Hippocampal formation (tissue), 2 donors: ENCODE results near the gene KDM4C.
"Not testable (repeated sequence)": the region's sequence is repeated elsewhere in the genome, so short reads cannot be mapped to it uniquely, and the experiment has no call there.

Experiments
- DNase-seq, 2 donors: peaks; one replicate each; lab custom pipeline; 2025; lab: John Stamatoyannopoulos, UW

The KDM4C gene

DNA sequence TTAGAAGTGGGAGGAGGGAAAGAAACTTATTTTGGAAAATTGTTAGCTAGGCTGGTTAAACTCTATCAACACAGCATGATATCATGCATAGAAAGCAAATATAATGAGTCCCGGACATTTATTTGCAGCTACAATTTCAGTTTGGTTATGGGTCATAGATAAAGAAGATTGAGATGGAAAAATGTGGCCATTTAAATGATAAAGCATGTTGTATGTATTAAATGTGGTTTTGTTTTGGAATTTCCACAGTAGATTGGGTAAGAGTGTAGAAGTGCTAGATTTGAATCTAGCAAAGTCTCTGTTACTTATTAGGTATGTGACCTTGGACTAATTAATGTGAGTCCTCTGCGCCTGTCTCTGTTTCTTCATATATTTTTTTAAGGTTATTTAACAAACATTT is 217.4 kb downstream of the KDM4C start:
- DNase-seq: no peak

DNA sequence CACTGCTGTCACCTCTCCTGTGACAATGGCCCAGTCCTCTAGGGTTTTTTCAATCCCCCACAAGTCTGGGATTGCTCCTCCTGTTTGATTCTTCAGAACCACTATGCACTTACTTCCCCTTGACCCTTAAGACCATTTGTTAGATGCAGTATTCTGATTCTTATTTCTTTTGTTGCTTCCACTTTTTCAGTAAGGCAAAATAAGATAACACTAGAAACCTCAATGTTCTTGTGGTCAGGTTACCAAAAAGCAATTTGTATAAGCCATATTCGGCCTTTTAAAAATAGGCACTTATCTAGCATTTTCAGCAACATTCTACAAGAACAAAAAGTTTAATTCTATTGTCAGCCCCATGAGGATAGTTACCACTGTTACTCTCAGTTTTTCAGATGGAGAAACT is 220.0 kb downstream of the KDM4C start:
- DNase-seq: no peak

DNA sequence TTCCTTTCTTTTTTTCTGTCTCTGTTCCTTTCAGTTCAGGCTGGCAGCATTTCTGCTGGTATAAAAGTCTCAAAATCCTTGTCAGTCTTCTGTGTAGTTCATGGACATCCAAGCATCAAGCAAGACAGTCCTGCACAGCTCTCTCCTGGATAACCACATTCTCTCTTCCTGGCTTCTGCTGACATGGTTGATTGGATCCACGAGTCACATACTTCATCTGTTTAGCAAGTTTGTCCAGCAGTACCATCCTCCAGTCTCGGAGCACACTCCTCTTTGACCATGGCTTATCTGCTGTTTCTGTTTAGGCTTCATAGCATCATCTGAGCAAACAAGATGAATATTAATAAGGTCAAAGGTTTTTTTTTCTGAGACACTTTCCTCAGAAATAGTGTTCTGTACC is 220.8 kb downstream of the KDM4C start:
- no peak for DNase-seq

DNA sequence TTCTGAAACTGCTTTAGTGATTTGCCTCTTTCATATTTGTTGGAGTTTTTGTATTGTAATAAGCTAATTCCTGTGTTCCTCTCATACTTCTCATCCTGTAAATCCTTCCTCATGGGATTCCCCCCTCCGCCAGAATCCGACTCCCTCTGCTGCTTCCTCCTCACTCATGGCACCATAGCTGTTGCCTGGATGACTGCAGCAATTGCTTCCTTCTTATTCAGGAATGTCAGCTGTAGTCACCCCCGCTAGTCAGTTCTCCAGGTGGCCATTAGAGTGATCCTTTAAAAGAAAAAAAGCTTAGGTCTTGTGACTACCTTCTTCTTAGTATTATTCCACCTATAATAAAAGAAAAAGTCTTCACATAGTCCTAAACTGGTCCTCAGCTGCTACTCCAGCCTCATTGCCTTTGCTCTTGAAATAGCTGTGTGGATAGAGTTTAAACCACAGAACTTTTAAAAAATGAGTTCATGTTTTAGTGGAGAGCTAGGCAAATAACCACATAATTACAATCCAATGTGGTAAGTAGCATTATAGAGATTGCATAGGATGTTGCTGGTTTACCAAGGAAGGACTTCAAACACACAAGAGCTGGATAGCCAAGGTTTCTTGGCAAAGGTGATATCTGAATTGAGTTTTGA is 227.3 kb downstream of the KDM4C start:
- no peak for DNase-seq

DNA sequence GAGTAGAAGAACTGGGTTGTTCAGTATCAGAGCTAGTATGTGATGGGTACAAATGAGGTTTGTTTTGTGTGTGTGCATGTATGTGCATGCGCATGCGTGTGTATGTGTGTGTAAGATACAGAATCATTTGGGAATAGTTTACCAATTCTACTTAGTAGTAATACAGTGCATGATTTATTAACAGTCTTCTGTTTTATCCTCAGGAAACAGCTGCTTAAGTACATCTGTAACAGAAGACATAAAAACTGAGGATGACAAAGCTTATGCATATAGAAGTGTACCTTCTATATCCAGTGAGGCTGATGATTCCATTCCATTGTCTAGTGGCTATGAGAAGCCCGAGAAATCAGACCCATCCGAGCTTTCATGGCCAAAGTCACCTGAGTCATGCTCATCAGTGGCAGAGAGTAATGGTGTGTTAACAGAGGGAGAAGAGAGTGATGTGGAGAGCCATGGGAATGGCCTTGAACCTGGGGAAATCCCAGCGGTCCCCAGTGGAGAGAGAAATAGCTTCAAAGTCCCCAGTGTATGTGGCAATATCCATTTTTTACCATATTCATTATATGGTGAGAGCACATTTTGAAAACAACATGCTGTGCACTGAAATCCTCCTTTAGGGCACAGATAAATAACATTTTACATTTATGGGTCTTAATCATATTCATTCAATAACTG is 228.5 kb downstream of the KDM4C start:
- DNase-seq: no peak

DNA sequence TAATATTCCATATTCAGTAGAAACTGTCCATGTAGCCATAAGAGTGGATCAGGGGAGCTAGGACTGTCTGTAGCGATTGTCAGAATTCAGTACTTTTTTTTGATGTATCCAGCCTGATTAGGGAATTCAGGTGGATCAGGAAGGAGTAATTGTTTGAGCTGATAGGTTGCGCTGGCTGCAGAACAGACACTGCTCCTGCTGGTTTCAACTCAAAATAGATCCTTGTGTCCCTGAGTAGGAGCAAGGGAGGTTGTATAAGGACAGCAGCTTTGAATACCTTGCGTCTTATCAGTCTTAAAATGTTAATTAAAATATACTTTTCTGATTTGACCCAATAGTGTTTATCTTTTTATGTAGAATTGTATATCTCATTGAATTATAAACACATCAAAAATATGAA is 229.6 kb downstream of the KDM4C start:
- no peak for DNase-seq

DNA sequence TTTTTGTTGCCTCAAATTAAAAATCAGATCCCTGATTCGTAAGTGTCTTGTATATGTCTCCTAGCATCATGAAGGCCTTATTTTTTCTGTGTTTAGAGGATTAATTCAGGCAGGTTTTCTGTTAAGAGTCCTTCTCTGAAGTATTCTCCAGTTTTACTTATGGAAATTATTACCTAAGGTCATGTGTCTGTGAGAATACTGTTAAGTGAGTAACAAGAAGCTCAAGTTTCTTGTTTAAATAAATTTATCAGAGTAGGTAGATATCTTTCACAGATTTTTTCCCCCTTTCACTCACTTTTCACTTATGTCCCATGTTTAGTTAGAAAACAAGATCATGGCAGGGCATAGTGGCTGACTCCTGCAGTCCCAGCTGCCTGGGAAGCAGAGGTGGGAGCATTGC is 233.6 kb downstream of the KDM4C start:
- no peak for DNase-seq

DNA sequence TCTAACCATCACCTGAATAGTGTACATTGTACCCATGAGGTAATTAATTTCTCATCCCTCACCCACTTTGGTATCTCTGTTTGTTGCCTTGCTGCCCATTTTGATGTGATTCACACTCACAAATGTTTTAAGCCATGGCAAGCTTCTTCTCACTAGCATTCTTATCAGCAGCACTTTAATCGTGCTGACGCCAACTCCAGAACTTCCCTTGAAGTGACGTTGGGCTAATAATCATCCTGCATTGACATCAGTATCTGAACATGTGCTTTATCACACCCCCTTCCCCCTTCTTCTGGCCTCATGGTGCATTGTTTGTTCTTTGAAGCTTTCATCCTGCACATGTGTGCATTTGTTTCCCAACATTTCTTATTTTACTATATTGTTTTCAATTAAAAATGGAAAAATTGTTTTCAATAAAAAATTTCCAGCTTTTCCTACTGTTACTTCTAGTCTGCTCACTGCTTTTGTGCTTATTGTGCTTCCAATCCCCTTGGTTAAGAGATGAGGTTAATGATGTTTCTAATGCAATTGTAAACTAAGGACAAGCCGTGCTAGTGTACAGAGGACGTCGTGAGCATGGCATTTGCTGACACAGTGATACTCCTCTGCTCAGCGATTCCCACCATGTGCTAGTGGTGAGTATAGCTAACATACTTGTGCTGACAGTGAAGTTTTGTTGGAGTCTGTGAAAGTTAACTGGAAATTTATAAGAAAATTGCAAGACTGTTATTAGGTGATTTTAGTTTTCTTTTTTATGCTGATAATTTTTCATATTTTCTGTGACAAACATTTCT is 238.5 kb downstream of the KDM4C start:
- DNase-seq: no peak

DNA sequence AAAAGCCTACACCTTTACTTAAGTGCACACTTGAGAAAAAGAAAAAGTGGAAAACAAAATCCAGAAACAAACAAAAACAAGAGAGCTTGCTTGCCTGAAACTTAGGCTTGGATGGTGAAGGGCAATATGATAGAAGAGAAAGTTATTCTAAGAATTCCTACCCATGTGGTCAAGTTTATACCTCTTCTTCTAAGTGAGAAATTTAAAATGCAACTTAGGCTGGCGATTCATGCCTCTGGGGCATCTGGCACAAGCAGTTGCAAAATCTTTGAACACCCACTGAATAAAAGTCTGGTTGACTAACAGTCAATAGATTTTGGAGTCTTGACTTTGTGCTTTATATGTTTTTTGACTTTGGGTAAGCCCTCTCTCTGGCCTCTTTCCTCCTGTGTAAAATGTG is 239.6 kb downstream of the KDM4C start:
- DNase-seq: no peak

DNA sequence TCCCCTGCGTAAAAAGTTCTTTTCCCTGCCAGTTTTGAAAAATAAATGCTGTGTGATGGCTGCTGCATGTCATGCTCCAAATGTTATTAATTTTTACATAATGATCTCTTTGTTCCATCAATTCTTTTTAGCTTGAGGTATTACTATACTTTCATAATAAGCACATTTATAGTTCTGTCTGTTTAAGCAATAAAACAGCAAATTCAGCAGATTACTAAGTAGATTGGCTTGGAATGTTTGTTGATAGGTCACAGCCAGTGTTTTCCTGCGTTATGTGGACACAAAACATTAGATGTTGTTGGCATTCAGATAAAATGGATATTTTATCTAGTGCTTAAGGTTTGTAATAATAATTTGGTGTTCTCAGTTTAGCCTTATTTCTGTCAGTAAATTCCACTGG is 242.0 kb downstream of the KDM4C start:
- DNase-seq: no peak

DNA sequence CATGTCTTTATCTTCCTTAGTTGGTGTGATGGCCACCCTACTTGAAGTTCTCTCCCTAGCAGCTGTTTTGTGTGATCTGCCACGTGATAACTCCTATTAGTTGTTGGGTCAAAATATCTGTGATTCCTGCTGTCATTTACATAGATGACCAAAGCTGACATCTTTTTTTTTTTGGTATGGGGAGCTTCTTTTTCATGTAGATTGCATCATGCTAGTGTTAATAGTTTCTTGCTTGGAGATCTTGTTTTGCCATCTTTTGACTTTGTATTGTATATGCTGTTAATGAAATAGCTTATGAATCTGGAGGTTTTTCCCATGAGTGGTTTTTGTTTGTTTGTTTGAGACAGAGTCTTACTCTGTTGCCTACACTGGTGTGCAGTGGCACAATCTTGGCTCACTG is 243.8 kb downstream of the KDM4C start:
- no peak for DNase-seq

DNA sequence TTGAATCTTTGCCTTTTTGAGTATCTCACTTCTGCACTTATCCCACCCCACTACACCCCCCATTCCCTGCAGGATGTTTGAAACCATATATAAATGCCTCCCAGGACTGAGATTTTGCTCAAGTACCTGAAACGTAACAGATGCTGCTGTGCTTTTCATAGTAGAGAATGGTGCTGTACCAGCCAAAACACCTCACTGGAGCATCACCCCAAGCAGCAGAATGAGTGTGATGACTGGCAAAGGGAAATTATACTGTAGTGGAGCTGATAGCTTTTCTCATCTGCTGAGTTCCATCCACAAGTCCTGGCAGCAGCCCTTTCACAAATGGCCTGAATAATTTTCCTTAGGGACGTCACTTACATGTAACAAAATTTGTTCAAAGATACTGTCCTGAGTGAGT is 246.1 kb downstream of the KDM4C start:
- no peak for DNase-seq

DNA sequence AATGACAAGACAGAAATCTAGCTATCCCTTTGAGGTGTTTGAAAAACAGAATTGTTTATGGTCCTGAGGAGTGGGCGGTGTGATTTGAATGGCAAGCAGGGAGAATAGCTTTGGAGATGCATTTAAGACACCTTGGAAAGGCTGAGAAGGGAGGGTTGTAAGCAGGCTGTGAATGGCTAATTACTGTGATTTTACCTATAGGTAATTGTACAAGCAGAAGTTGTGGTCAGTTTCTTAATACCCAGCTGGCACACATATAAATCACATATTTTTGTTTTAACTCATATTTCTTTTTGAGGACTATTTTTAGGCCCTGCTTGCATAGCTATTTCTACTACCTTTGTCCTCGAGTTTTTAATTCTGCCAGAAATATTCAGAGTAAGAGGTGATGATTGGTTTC is 248.6 kb downstream of the KDM4C start:
- no peak for DNase-seq

DNA sequence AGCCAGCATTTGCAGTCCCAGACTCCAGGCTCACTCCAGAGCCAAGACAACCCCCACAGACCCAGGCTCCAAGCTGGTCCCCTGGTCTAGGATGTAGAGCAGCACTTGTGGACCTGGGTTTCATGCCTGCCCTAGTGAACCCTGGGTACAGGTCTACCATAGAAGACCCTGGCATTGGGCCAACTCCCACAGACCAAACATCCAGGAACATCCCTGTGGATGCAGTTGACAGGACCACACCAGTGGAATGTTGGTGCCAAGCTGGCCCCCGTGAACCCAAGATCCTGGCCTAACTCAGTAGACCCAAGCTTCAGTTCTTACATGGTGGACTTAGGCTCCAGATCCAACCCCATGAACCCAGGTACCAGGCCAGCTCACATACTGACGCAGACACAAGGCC is 250.6 kb downstream of the KDM4C start:
- no peak for DNase-seq

DNA sequence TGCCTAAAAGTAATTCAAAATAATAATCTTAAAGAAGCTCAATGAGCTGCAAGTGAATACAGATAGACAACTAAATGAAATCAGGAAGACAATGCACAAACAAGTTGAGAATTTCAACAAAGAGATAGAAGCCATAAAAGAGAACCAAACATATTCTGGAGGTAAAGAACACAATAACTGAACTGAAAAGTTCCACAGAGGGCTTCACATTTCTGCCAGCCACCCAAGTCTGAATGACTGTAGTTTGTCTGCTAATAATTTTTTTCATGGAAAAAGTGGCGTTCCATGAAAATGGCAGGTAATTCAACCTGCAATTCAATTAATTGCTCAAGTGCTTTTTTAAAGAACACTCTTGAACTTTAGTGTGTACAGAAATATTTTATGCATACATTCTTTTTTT is 251.3 kb downstream of the KDM4C start:
- no peak for DNase-seq

DNA sequence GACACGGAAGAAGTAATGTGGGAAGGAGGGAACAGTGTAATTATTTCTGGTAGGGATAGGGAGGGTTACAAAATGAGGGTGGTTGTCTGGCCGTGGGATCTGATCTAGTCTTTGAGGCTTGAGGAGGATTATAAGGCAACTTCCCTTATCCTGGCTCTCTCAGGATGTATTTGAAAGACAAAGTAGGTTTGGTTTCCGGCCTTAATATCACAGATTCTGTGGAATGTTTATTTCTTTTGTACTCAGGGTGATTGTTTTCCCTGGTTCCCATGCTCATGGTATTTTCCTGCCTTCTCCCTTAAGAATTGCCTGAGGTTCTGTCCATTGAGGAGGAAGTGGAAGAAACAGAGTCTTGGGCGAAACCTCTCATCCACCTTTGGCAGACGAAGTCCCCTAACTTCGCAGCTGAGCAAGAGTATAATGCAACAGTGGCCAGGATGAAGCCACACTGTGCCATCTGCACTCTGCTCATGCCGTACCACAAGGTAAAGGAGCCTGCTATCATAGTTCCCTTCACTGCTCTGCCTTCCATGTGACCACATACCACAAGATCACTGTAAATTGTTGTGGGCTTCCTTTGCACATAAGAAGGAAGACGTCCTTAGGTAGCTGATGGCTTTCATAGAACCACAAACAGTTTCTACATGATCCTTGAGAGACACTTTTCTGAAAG is 253.8 kb downstream of the KDM4C start:
- DNase-seq: no peak

DNA sequence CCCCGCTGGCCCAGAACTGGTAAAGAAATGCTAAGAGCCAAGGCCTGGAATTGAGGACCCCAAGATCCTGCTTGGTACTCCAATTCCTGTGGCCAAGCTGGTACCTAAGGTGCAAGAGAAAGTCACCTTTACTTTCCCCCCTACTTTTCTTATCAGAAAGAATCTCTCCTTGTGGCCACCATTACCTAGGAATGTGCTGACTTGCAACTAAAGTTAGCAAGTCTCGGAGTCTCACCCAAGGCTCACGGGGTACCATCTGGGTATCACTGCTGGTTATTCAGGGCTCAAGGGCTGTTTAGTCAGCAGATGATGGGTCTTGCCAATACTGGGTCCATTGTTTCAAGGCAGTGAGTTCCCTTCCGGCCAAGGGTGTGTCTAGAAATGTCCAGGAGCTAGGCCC is 270.2 kb downstream of the KDM4C start:
- no peak for DNase-seq

DNA sequence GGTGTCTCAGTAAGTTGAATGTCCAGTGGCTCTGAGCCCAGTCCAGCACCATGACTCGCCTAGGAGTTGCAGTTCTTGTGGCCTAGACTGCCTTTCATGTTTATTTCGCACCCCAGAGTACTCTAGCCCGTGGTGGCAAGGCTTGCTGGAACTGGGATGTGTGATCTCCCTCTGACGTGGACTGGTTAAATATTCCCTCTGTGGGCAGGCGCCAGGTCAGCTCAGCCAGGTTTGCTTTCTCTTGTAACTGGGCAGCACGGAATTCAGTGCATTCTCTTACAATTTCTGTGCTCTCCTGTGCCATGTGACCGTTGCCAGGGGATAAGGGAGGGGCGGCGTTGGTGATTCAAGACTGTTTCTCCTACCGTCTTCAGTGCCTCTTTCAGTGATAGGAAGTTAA is 270.8 kb downstream of the KDM4C start:
- DNase-seq: no peak

DNA sequence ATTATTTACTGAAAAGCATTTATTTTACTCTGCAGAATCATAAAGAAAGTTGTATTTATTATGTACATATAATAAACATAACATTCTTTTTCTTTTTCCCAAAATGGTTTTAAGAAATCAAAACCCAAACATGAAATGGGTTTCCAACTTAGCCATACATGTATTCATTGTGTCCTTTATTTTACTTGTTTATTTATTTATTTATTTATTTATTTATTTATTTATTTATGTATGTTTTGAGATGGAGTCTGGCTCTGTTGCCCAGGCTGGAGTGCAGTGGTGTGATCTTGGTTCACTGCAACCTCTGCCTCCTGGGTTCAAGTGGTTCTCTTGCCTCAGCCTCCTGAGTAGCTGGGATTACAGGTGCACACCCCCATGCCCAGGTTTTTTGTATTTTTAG is 273.2 kb downstream of the KDM4C start:
- DNase-seq: not testable (repeated sequence)

DNA sequence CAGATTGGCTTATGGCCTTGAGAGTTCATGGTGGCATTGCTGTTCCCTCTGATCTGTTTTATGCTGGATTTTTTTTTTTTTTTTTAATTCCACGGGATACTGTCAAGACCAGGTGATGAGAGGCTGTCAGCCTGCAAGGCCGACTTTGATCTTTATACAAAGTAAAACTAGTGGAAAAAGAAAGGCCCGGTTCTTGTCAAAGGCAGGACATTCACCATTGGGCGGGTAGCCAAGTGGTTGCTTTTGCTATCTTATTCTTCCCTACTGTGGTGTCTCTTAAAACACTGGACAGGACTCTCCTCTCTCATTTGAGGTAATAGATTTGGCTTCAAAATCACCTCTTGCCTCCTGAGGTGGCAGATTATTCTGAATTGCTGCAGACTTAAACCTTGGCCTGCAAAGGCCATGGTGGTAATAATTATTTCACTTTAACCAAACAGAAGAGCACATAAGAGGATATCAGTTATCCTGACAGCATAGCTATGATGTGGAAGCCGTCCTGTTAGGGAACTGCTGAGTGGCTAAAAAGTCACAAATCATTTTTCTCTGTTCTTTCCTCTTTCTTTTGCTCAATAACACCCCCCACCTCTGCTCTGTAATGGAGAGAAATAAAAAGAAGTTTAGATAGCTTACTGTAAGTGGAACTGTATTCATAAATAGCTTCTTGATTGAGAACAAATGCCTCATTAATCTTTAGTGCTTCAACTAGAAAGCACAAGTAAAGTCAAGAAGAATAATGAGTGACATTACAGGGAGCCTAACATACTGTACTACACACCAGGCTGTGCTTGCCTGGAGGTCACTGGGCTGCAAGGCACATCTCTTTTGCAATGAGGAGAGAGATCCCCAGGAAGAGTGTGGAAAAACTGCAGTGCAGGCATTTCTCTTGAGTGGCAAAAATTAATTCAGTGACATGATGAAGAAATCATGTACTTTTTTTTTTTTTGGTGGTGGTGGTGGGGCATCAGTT is 275.6 kb downstream of the KDM4C start:
- DNase-seq: no peak

DNA sequence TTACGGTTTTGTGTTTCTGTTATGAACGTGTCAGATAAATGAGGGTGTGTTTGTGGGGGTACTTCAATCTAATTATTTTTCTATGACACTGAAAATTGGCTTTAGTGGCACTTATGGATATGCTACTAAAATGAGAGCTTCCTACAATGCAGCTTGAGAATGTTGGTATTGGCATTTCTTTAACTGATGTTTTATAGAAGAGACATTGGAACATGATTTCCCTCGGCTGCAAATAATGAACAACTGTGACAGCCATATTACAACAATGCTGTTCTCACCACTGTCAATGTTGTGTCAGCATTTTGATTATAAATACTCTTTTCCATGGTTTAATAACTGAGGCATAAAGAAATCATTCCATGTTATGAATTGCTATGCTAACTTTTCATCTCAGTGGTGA is 279.4 kb downstream of the KDM4C start:
- no peak for DNase-seq

DNA sequence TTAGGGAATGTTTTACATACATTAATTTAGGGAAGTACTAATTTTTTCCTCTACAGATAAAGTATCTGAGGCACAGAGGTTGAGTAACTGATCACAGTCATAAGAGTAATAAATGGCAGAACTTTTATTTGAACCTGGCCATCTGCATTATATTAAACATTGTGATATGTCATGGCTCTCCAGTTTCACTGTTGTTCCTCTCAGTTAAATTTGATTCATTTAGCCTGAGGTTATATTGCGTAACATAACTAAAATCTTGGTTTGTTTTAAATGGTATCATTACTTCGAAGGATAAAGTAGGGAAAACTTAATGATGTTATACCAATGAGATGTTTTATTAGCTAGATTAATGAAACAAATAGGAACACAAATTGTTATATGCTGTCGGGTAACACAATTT is 284.4 kb downstream of the KDM4C start:
- DNase-seq: no peak
